Measurements from ENCODE around the gene POLR3K.

POLR3K gene

DNA sequence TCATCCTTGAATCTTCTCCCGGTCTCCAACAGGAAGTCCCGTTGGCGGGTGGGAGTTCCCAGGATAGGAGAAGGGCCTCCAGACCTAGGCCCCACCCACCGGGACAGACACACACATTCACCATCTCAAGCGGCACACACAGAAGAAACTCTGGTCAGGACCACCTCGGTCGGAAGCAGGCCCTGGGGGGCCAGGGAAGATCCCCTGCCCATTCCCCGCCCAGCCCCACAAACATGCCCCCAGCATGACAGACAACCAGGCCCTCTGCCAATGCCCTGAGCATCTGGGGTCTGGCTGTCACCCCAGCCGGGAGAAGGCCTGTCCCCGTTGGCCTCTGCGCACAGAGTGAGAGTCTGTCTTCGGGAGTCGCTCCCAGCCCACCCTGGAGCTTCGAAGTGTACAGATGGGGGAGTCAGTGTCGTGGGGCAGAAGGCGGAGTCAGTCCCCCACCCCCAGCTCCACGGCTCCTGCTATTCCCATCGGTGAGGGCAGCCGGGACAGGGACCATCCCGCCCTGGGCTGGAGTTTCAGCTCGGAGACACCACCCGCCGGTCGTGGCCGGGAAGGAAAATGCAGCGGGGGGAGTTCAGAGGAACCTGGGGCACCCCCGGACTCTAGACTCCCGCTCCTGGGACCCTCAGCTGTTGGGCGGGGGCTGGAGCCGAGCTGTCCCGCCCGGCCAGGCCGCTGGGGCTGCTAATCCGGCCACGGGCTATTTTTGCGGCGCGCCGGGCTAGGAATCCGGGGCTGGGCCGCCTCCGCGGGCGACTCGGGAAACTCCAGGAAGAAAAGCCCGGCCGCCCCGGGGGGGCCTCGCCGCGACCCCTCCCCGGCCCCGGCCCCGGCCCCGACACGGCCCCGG lies 18.4 kb upstream of the POLR3K start:
- peaks cover 0 to 4% of the 10 kb centered on the region in 2 donors for H3K27me3 ChIP-seq (ENCODE audit: control insufficient read depth in 2 of 2, insufficient read depth in 2 of 2, low read length in 2 of 2)

DNA sequence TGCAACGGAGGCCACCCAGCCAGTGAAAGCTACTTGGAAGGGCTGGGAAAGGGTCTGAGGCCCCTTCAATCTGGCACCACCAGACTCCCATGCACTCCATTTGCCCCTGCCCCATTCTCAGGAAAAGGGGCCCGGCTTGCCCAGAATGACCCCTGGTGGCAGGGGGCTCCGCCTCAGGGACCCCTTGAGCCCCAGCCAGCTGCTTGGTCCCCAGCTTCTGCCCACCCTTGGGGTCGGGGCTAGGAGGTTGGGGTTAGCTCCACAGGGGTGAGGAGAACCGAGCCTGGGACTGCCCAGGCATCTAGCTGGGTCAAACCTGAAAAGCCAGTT lies 17.8 kb upstream of the POLR3K start:
- Histone ChIP-seq H3K9ac (ENCODE audit: low read depth in 1 of 2, low read length in 2 of 2) (peak overlapping the region in 1 of 2 donors; percentile 83), H3K27me3 (ENCODE audit: control insufficient read depth in 2 of 2, insufficient read depth in 2 of 2, low read length in 2 of 2) (peaks cover 0 to 4% of the 10 kb centered on the region in 2 donors), H3K9me3 (ENCODE audit: control insufficient read depth in 2 of 2, low read length in 2 of 2) (no peaks in the 10 kb centered on the region), H3K4me1 (ENCODE audit: control insufficient read depth in 2 of 2, insufficient read depth in 2 of 2, low read length in 2 of 2) (peaks cover 19 to 45% of the 10 kb centered on the region in 2 donors), H3K27ac (ENCODE audit: low read depth in 2 of 2, low read length in 2 of 2) (peak overlapping the region; percentile 41 to 70), H3K36me3 (ENCODE audit: control insufficient read depth in 2 of 2, insufficient read depth in 2 of 2, low read length in 2 of 2) (no peaks in the 10 kb centered on the region), H3K4me3 (ENCODE audit: low read length in 2 of 2) (peak overlapping the region; percentile 69 to 78)

More for the DNA sequence above, 18.4 kb upstream of the POLR3K start:
- peak overlapping the region; percentile 52 to 83 for H3K9ac ChIP-seq (ENCODE audit: low read depth in 1 of 2, low read length in 2 of 2)
- H3K4me1 ChIP-seq (ENCODE audit: control insufficient read depth in 2 of 2, insufficient read depth in 2 of 2, low read length in 2 of 2): peaks cover 25 to 51% of the 10 kb centered on the region in 2 donors
- no peaks in the 10 kb centered on the region for H3K36me3 ChIP-seq (ENCODE audit: control insufficient read depth in 2 of 2, insufficient read depth in 2 of 2, low read length in 2 of 2)
- H3K4me3 ChIP-seq (ENCODE audit: low read length in 2 of 2): peak overlapping the region; percentile 69 to 78
- peak overlapping the region; percentile 70 to 73 for H3K27ac ChIP-seq (ENCODE audit: low read depth in 2 of 2, low read length in 2 of 2)
- no peaks in the 10 kb centered on the region for H3K9me3 ChIP-seq (ENCODE audit: control insufficient read depth in 2 of 2, low read length in 2 of 2)

DNA sequence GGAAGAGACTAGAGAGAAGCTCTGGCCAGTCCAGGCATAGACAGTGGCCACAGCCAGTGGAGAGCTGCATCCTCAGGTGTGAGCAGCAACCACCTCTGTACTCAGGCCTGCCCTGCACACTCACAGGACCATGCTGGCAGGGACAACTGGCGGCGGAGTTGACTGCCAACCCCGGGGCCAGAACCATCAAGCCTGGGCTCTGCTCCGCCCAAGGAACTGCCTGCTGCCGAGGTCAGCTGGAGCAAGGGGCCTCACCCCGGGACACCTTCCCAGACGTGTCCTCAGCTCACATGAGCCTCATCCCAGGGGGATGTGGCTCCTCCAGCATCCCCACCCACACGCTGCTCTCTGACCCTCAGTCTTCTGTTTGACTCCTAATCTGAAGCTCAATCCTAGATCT lies 15.8 kb upstream of the POLR3K start:
- Histone ChIP-seq H3K9me3 (ENCODE audit: control insufficient read depth in 2 of 2, low read length in 2 of 2) (no peaks in the 10 kb centered on the region), H3K27me3 (ENCODE audit: control insufficient read depth in 2 of 2, insufficient read depth in 2 of 2, low read length in 2 of 2) (peaks cover 0 to 4% of the 10 kb centered on the region in 2 donors), H3K36me3 (ENCODE audit: control insufficient read depth in 2 of 2, insufficient read depth in 2 of 2, low read length in 2 of 2) (no peaks in the 10 kb centered on the region), H3K4me3 (ENCODE audit: low read length in 2 of 2) (no peak overlapping the region), H3K27ac (ENCODE audit: low read depth in 2 of 2, low read length in 2 of 2) (no peak overlapping the region), H3K4me1 (ENCODE audit: control insufficient read depth in 2 of 2, insufficient read depth in 2 of 2, low read length in 2 of 2) (peaks cover 14 to 28% of the 10 kb centered on the region in 2 donors), H3K9ac (ENCODE audit: low read depth in 1 of 2, low read length in 2 of 2) (peak overlapping the region in 1 of 2 donors; percentile 14)

GRCh38 chr16:67884-68789 lies 14.7 kb upstream of the POLR3K start:
- Histone ChIP-seq H3K27me3 (ENCODE audit: control insufficient read depth in 2 of 2, insufficient read depth in 2 of 2, low read length in 2 of 2) (peaks cover 0 to 4% of the 10 kb centered on the region in 2 donors), H3K9me3 (ENCODE audit: control insufficient read depth in 2 of 2, low read length in 2 of 2) (no peaks in the 10 kb centered on the region), H3K4me3 (ENCODE audit: low read length in 2 of 2) (no peak overlapping the region), H3K36me3 (ENCODE audit: control insufficient read depth in 2 of 2, insufficient read depth in 2 of 2, low read length in 2 of 2) (peaks cover 3 to 6% of the 10 kb centered on the region in 2 donors), H3K4me1 (ENCODE audit: control insufficient read depth in 2 of 2, insufficient read depth in 2 of 2, low read length in 2 of 2) (peaks cover 14 to 18% of the 10 kb centered on the region in 2 donors), H3K9ac (ENCODE audit: low read depth in 1 of 2, low read length in 2 of 2) (no peak overlapping the region), H3K27ac (ENCODE audit: low read depth in 2 of 2, low read length in 2 of 2) (no peak overlapping the region)

- peaks cover 3 to 8% of the 10 kb centered on the region in 2 donors for H3K36me3 ChIP-seq (ENCODE audit: control insufficient read depth in 2 of 2, insufficient read depth in 2 of 2, low read length in 2 of 2)
- peaks cover 10 to 13% of the 10 kb centered on the region in 2 donors for H3K4me1 ChIP-seq (ENCODE audit: control insufficient read depth in 2 of 2, insufficient read depth in 2 of 2, low read length in 2 of 2)
- H3K9ac ChIP-seq (ENCODE audit: low read depth in 1 of 2, low read length in 2 of 2): no peak overlapping the region
- H3K9me3 ChIP-seq (ENCODE audit: control insufficient read depth in 2 of 2, low read length in 2 of 2): no peaks in the 10 kb centered on the region
- no peaks in the 10 kb centered on the region for H3K27me3 ChIP-seq (ENCODE audit: control insufficient read depth in 2 of 2, insufficient read depth in 2 of 2, low read length in 2 of 2)
- H3K27ac ChIP-seq (ENCODE audit: low read depth in 2 of 2, low read length in 2 of 2): no peak overlapping the region
- no peak overlapping the region for H3K4me3 ChIP-seq (ENCODE audit: low read length in 2 of 2)
Observed at GRCh38 chr16:67183-67791, 13.9 kb upstream of the POLR3K start.

DNA sequence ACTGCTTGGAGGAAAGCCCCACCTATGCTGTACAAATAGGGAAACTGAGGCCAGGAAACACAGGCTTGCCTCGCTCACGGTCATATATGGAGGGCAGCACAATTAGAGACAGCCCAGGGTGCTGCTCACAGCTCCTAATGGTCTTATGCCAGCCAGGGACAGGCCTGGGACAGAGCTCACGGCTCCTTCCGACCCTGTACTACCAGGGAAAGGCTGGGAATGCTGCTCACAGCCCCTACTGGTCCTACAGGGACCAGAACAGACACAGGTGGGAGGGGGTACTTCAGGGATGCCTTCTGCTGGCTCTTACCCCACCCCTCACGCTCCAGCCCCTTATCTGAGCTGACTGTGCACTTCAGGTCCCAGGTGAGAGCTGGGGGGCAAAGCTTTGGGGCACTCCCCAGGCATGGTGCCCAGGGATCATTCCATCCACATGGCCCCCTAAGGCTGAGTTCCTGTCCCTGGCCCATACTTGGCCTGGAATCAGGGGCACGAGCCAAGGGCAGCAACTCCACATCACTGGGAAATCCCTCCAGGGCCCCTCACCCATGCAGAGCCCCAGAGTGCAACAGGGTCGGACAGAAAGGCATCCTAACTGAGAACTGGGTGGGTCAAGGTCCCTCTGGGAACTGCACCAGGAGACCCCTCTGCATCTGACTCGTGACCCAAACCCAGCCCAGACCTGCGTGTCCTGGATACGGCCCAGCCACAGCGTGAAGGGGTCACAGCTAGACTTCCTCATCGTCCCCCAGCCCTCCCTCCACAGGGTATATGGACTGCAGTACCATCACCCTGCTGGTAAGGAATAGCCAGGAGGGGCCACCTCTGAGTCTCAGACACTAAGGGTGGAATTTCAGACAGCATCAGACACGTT lies 13.1 kb upstream of the POLR3K start:
- H3K27me3 ChIP-seq (ENCODE audit: control insufficient read depth in 2 of 2, insufficient read depth in 2 of 2, low read length in 2 of 2): no peaks in the 10 kb centered on the region
- no peaks in the 10 kb centered on the region for H3K9me3 ChIP-seq (ENCODE audit: control insufficient read depth in 2 of 2, low read length in 2 of 2)
- no peak overlapping the region for H3K27ac ChIP-seq (ENCODE audit: low read depth in 2 of 2, low read length in 2 of 2)
- H3K36me3 ChIP-seq (ENCODE audit: control insufficient read depth in 2 of 2, insufficient read depth in 2 of 2, low read length in 2 of 2): peaks cover 3 to 8% of the 10 kb centered on the region in 2 donors
- H3K9ac ChIP-seq (ENCODE audit: low read depth in 1 of 2, low read length in 2 of 2): no peak overlapping the region
- peaks cover 9 to 10% of the 10 kb centered on the region in 2 donors for H3K4me1 ChIP-seq (ENCODE audit: control insufficient read depth in 2 of 2, insufficient read depth in 2 of 2, low read length in 2 of 2)
- no peak overlapping the region for H3K4me3 ChIP-seq (ENCODE audit: low read length in 2 of 2)

DNA sequence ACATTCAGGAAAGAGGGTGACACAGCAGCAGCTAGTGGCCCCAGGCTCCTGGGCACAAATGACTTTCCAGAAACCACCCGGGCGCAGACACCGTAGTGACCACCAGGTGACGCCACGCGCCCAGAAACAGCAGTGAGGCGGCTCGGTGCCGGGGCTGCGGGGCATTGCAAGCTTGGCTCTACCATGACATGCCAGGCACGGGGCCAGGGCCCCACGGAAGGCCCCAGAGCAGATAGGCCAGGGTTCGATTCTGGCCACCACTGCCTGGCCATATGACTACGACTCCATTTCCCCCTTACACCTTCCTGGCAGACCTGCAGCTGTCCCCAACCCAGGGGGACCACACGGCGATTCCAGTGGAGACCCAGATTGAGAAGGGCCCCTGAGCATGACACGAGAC lies 12.3 kb upstream of the POLR3K start:
- Histone ChIP-seq H3K9ac (ENCODE audit: low read depth in 1 of 2, low read length in 2 of 2) (no peak overlapping the region), H3K9me3 (ENCODE audit: control insufficient read depth in 2 of 2, low read length in 2 of 2) (no peaks in the 10 kb centered on the region), H3K27ac (ENCODE audit: low read depth in 2 of 2, low read length in 2 of 2) (no peak overlapping the region), H3K4me3 (ENCODE audit: low read length in 2 of 2) (no peak overlapping the region), H3K4me1 (ENCODE audit: control insufficient read depth in 2 of 2, insufficient read depth in 2 of 2, low read length in 2 of 2) (peaks cover 2 to 3% of the 10 kb centered on the region in 2 donors), H3K36me3 (ENCODE audit: control insufficient read depth in 2 of 2, insufficient read depth in 2 of 2, low read length in 2 of 2) (peaks cover 3 to 8% of the 10 kb centered on the region in 2 donors), H3K27me3 (ENCODE audit: control insufficient read depth in 2 of 2, insufficient read depth in 2 of 2, low read length in 2 of 2) (no peaks in the 10 kb centered on the region)

DNA sequence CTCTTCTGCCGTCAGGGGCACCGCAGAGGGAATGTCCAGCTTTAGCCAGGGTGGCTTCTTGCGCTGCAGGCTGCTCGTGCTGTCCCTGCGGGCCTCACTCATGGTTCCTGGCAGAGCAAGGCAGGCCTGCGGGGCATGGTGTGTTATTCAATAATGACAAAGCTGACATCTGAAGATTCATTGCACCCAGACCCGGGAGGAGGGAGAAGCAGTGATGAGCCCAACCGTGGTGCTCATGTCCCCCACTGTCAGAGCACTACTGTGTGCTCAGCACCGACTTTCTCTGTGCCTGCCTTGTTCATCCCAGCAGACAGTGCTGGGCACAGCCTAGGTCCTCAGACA lies 11.5 kb upstream of the POLR3K start:
- Histone ChIP-seq H3K4me1 (ENCODE audit: control insufficient read depth in 2 of 2, insufficient read depth in 2 of 2, low read length in 2 of 2) (peaks cover 0 to 3% of the 10 kb centered on the region in 2 donors), H3K4me3 (ENCODE audit: low read length in 2 of 2) (no peak overlapping the region), H3K36me3 (ENCODE audit: control insufficient read depth in 2 of 2, insufficient read depth in 2 of 2, low read length in 2 of 2) (peaks cover 3 to 14% of the 10 kb centered on the region in 2 donors)

More for the DNA sequence above, 11.5 kb upstream of the POLR3K start:
- Histone ChIP-seq H3K9ac (ENCODE audit: low read depth in 1 of 2, low read length in 2 of 2) (no peak overlapping the region), H3K27ac (ENCODE audit: low read depth in 2 of 2, low read length in 2 of 2) (no peak overlapping the region), H3K27me3 (ENCODE audit: control insufficient read depth in 2 of 2, insufficient read depth in 2 of 2, low read length in 2 of 2) (no peaks in the 10 kb centered on the region), H3K9me3 (ENCODE audit: control insufficient read depth in 2 of 2, low read length in 2 of 2) (no peaks in the 10 kb centered on the region)
